Measurements from ENCODE around the gene ECT2L.

The ECT2L gene

DNA sequence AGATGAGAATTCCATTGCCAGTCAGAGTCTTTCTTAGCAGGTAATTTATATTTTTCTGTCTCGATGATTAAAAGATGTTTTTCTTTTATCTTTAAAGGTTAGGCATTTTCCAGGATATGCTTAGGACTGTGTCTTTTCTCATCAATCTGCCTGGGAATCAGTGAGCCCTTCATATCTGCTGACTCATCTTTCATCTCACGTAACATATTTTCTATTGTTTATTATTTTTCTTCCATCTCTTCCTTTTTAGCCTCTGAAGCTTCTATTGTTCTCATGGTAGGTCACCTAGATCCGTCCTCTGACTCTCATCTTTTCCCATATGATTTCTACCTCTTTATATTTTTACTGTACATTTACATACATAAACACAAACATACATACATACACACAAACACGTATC lies 13.6 kb upstream of the ECT2L start (continued):
- TF ChIP-seq ZNF70 (CRISPR knock-in tag; IDR thresholded peaks at IDR 0.05) (no peak), ZFP30 (CRISPR knock-in tag; IDR thresholded peaks at IDR 0.05) (no peak), ESRRG (CRISPR knock-in tag; IDR thresholded peaks at IDR 0.05) (no peak), GLIS3 (CRISPR knock-in tag; IDR thresholded peaks at IDR 0.05) (no peak)
- TF ChIP-seq, protein P1, sequence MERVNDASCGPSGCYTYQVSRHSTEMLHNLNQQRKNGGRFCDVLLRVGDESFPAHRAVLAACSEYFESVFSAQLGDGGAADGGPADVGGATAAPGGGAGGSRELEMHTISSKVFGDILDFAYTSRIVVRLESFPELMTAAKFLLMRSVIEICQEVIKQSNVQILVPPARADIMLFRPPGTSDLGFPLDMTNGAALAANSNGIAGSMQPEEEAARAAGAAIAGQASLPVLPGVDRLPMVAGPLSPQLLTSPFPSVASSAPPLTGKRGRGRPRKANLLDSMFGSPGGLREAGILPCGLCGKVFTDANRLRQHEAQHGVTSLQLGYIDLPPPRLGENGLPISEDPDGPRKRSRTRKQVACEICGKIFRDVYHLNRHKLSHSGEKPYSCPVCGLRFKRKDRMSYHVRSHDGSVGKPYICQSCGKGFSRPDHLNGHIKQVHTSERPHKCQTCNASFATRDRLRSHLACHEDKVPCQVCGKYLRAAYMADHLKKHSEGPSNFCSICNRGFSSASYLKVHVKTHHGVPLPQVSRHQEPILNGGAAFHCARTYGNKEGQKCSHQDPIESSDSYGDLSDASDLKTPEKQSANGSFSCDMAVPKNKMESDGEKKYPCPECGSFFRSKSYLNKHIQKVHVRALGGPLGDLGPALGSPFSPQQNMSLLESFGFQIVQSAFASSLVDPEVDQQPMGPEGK (CRISPR knock-in tag; IDR thresholded peaks at IDR 0.05; ENCODE audit: borderline replicate concordance): no peak

DNA sequence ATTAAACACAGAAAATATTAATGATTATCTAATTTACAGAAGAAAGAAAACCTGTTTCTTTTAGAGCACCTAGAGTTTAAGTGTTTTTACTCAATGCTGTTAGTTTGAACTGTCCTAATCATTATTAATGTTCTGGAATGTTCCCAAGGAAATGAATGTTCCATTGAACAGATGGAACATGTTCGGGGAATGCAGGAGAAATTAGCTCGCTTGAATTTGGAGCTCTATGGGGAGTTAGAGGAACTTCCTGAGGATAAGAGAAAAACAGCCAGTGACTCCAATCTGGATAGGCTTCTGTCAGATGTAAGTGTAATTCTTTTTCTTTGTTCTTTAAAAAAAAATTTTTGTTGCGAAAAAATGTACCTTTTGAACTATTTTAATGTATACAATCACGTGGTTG lies 10.8 kb upstream of the ECT2L start:
- no peak for ATAC-seq
- TF ChIP-seq ZNF8 (CRISPR knock-in tag; IDR thresholded peaks at IDR 0.05) (no peak), CSDC2 (CRISPR knock-in tag; IDR thresholded peaks at IDR 0.05) (no peak), RARB (CRISPR knock-in tag; IDR thresholded peaks at IDR 0.05) (no peak), BACH2 (CRISPR knock-in tag; IDR thresholded peaks at IDR 0.05; ENCODE audit: borderline replicate concordance) (no peak), ISL1 (CRISPR knock-in tag; IDR thresholded peaks at IDR 0.05) (no peak)
- TF ChIP-seq, protein P2, sequence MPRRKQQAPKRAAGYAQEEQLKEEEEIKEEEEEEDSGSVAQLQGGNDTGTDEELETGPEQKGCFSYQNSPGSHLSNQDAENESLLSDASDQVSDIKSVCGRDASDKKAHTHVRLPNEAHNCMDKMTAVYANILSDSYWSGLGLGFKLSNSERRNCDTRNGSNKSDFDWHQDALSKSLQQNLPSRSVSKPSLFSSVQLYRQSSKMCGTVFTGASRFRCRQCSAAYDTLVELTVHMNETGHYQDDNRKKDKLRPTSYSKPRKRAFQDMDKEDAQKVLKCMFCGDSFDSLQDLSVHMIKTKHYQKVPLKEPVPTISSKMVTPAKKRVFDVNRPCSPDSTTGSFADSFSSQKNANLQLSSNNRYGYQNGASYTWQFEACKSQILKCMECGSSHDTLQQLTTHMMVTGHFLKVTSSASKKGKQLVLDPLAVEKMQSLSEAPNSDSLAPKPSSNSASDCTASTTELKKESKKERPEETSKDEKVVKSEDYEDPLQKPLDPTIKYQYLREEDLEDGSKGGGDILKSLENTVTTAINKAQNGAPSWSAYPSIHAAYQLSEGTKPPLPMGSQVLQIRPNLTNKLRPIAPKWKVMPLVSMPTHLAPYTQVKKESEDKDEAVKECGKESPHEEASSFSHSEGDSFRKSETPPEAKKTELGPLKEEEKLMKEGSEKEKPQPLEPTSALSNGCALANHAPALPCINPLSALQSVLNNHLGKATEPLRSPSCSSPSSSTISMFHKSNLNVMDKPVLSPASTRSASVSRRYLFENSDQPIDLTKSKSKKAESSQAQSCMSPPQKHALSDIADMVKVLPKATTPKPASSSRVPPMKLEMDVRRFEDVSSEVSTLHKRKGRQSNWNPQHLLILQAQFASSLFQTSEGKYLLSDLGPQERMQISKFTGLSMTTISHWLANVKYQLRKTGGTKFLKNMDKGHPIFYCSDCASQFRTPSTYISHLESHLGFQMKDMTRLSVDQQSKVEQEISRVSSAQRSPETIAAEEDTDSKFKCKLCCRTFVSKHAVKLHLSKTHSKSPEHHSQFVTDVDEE (CRISPR knock-in tag; IDR thresholded peaks at IDR 0.05): no peak

DNA sequence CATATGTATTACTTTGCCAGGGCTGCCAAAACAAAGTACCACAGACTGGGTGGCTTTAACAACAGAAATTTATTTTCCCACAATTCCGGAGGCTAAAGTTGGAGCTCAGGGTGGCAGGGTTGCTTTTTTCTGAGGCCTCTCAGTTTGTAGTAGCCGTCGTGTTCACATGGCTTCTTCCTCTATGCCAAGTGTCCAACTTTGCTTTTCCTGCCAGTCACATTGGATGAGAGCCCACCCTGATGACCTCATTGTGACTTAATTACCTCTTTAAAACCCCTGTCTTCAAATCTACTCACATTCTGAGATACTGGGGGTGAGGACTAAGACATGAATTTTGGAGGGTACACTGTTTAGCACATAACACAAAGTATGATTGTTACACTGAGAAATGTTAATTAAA lies 9.9 kb upstream of the ECT2L start:
- TF ChIP-seq, protein P2 (CRISPR knock-in tag; IDR thresholded peaks at IDR 0.05): no peak
- TF ChIP-seq OSR1 (CRISPR knock-in tag; IDR thresholded peaks at IDR 0.05) (no peak), SNAI2 (CRISPR knock-in tag; IDR thresholded peaks at IDR 0.05) (no peak), PPARA (CRISPR knock-in tag; IDR thresholded peaks at IDR 0.05; ENCODE audit: borderline replicate concordance) (no peak), GLIS3 (CRISPR knock-in tag; IDR thresholded peaks at IDR 0.05) (no peak), ZNF70 (CRISPR knock-in tag; IDR thresholded peaks at IDR 0.05) (no peak), ZFP30 (CRISPR knock-in tag; IDR thresholded peaks at IDR 0.05) (no peak), TOX (CRISPR knock-in tag; IDR thresholded peaks at IDR 0.05; ENCODE audit: borderline replicate concordance) (no peak), RARB (CRISPR knock-in tag; IDR thresholded peaks at IDR 0.05) (no peak)
- TF ChIP-seq, protein P3, sequence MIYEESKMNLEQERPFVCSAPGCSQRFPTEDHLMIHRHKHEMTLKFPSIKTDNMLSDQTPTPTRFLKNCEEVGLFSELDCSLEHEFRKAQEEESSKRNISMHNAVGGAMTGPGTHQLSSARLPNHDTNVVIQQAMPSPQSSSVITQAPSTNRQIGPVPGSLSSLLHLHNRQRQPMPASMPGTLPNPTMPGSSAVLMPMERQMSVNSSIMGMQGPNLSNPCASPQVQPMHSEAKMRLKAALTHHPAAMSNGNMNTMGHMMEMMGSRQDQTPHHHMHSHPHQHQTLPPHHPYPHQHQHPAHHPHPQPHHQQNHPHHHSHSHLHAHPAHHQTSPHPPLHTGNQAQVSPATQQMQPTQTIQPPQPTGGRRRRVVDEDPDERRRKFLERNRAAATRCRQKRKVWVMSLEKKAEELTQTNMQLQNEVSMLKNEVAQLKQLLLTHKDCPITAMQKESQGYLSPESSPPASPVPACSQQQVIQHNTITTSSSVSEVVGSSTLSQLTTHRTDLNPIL (CRISPR knock-in tag; IDR thresholded peaks at IDR 0.05; ENCODE audit: low read depth): no peak
- no peak for ATAC-seq

DNA sequence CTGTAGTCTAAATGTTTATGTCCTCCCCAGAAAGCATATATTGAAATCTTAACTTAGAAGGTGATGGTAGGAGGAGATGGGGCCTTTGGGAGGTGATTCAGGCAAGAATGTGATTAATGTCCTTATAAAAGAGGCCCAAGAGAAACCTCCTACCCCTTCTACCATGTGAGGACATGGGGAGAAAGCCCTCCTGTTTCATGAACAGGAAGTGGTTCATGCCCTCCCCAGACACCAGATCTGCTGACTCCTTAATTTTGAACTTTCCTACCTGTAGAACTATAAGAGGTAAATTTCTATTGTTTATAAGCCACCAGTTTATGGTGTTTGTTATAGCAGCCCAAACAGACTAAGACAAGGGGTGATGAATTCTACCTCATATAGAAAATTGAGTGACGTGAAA lies 8.7 kb upstream of the ECT2L start:
- ATAC-seq: no peak
- TF ChIP-seq, protein P2 (CRISPR knock-in tag; IDR thresholded peaks at IDR 0.05): no peak
- TF ChIP-seq BACH2 (CRISPR knock-in tag; IDR thresholded peaks at IDR 0.05; ENCODE audit: borderline replicate concordance): no peak
- TF ChIP-seq ISL1 (CRISPR knock-in tag; IDR thresholded peaks at IDR 0.05): no peak
- TF ChIP-seq, protein P1 (CRISPR knock-in tag; IDR thresholded peaks at IDR 0.05; ENCODE audit: borderline replicate concordance): no peak
- TF ChIP-seq ESRRG (CRISPR knock-in tag; IDR thresholded peaks at IDR 0.05): no peak
- TF ChIP-seq, protein P3 (CRISPR knock-in tag; IDR thresholded peaks at IDR 0.05; ENCODE audit: low read depth): no peak
- TF ChIP-seq CSDC2 (CRISPR knock-in tag; IDR thresholded peaks at IDR 0.05): no peak

Measured in SK-N-SH treated with all-trans-retinoic acid at 6 μM for 48 hours (cell line).